ENCODE measurements around the gene SHC2.
"Not testable (repeated sequence)": the region's sequence is repeated elsewhere in the genome, so short reads cannot be mapped to it uniquely, and the experiment has no call there.

The SHC2 gene

GRCh38 chr19:386189-386588, 74.6 kb downstream of the SHC2 start:
- not testable (repeated sequence) for H3K27me3 ChIP-seq (ENCODE audit: control insufficient read depth, insufficient read depth, low read length)

GRCh38 chr19:384799-385169, 76.0 kb downstream of the SHC2 start:
- peaks cover 9% of the 10 kb centered on the region for H3K27me3 ChIP-seq (ENCODE audit: control insufficient read depth, insufficient read depth, low read length)
- no peaks in the 10 kb centered on the region for H3K9me3 ChIP-seq (ENCODE audit: control insufficient read depth, low read depth, low read length)
- no peak overlapping the region for H3K4me3 ChIP-seq (ENCODE audit: low read length)
- H3K4me1 ChIP-seq (ENCODE audit: control insufficient read depth, low read depth, low read length): peaks cover 10% of the 10 kb centered on the region
- no peak overlapping the region for H3K27ac ChIP-seq (ENCODE audit: low read length)
- H3K36me3 ChIP-seq (ENCODE audit: control insufficient read depth, low read depth, low read length): no peaks in the 10 kb centered on the region
- no peak overlapping the region for H3K9ac ChIP-seq (ENCODE audit: low read length)

More at GRCh38 chr19:386189-386588, 74.6 kb downstream of the SHC2 start:
- not testable (repeated sequence) for H3K36me3 ChIP-seq (ENCODE audit: control insufficient read depth, low read depth, low read length); H3K9me3 ChIP-seq (ENCODE audit: control insufficient read depth, low read depth, low read length); H3K9ac ChIP-seq (ENCODE audit: low read length); H3K4me1 ChIP-seq (ENCODE audit: control insufficient read depth, low read depth, low read length); H3K27ac ChIP-seq (ENCODE audit: low read length)
- peak overlapping the region; percentile 17 for H3K4me3 ChIP-seq (ENCODE audit: low read length)

GRCh38 chr19:383922-384798, 76.7 kb downstream of the SHC2 start:
- Histone ChIP-seq H3K36me3 (ENCODE audit: control insufficient read depth, low read depth, low read length) (no peaks in the 10 kb centered on the region), H3K27me3 (ENCODE audit: control insufficient read depth, insufficient read depth, low read length) (peaks cover 9% of the 10 kb centered on the region), H3K27ac (ENCODE audit: low read length) (no peak overlapping the region), H3K9ac (ENCODE audit: low read length) (no peak overlapping the region), H3K4me1 (ENCODE audit: control insufficient read depth, low read depth, low read length) (peaks cover 10% of the 10 kb centered on the region), H3K9me3 (ENCODE audit: control insufficient read depth, low read depth, low read length) (no peaks in the 10 kb centered on the region), H3K4me3 (ENCODE audit: low read length) (no peak overlapping the region)

- Histone ChIP-seq H3K27me3 (ENCODE audit: control insufficient read depth, insufficient read depth, low read length) (peaks cover 9% of the 10 kb centered on the region), H3K4me1 (ENCODE audit: control insufficient read depth, low read depth, low read length) (peaks cover 10% of the 10 kb centered on the region), H3K4me3 (ENCODE audit: low read length) (no peak overlapping the region), H3K9me3 (ENCODE audit: control insufficient read depth, low read depth, low read length) (no peaks in the 10 kb centered on the region), H3K27ac (ENCODE audit: low read length) (no peak overlapping the region), H3K9ac (ENCODE audit: low read length) (no peak overlapping the region), H3K36me3 (ENCODE audit: control insufficient read depth, low read depth, low read length) (no peaks in the 10 kb centered on the region)
Observed at GRCh38 chr19:383040-383439, 77.8 kb downstream of the SHC2 start.

- H3K9me3 ChIP-seq (ENCODE audit: control insufficient read depth, low read depth, low read length); H3K36me3 ChIP-seq (ENCODE audit: control insufficient read depth, low read depth, low read length); H3K4me1 ChIP-seq (ENCODE audit: control insufficient read depth, low read depth, low read length); H3K9ac ChIP-seq (ENCODE audit: low read length); H3K27me3 ChIP-seq (ENCODE audit: control insufficient read depth, insufficient read depth, low read length); H3K4me3 ChIP-seq (ENCODE audit: low read length); H3K27ac ChIP-seq (ENCODE audit: low read length): not testable (repeated sequence)
Observed at GRCh38 chr19:382578-382977, 78.3 kb downstream of the SHC2 start.

DNA sequence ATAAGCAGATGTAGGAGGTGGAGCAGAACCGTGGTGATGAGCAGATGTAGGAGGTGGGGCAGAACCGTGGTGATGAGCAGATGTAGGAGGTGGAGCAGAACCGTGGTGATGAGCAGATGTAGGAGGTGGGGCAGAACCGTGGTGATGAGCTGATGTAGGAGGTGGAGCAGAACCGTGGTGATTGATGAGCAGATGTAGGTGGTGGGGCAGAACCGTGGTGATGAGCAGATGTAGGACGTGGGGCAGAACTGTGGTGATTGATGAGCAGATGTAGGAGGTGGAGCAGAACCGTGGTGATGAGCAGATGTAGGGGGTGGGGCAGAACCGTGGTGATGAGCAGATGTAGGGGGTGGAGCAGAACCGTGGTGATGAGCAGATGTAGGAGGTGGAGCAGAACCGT, 78.9 kb downstream of the SHC2 start:
- not testable (repeated sequence) for H3K36me3 ChIP-seq (ENCODE audit: control insufficient read depth, low read depth, low read length); H3K27me3 ChIP-seq (ENCODE audit: control insufficient read depth, insufficient read depth, low read length); H3K27ac ChIP-seq (ENCODE audit: low read length); H3K4me3 ChIP-seq (ENCODE audit: low read length); H3K4me1 ChIP-seq (ENCODE audit: control insufficient read depth, low read depth, low read length); H3K9me3 ChIP-seq (ENCODE audit: control insufficient read depth, low read depth, low read length); H3K9ac ChIP-seq (ENCODE audit: low read length)

DNA sequence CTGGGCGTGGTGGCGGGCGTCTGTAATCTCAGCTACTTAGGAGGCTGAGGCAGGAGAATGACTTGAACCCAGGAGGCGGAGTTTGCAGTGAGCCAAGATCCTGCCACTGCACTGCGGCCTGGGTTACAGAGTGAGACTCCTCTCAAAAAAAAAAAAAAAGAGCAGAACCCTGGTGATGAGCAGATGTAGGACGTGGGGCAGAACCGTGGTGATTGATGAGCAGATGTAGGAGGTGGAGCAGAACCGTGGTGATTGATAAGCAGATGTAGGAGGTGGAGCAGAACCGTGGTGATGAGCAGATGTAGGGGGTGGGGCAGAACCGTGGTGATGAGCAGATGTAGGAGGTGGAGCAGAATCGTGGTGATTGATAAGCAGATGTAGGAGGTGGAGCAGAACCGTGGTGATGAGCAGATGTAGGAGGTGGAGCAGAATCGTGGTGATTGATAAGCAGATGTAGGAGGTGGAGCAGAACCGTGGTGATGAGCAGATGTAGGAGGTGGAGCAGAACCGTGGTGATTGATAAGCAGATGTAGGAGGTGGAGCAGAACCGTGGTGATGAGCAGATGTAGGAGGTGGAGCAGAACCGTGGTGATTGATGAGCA, 80.1 kb downstream of the SHC2 start:
- not testable (repeated sequence) for H3K9ac ChIP-seq (ENCODE audit: low read length); H3K27me3 ChIP-seq (ENCODE audit: control insufficient read depth, insufficient read depth, low read length); H3K9me3 ChIP-seq (ENCODE audit: control insufficient read depth, low read depth, low read length); H3K4me1 ChIP-seq (ENCODE audit: control insufficient read depth, low read depth, low read length); H3K36me3 ChIP-seq (ENCODE audit: control insufficient read depth, low read depth, low read length); H3K4me3 ChIP-seq (ENCODE audit: low read length); H3K27ac ChIP-seq (ENCODE audit: low read length)

GRCh38 chr19:379796-380195, 81.0 kb downstream of the SHC2 start:
- no peaks in the 10 kb centered on the region for H3K36me3 ChIP-seq (ENCODE audit: control insufficient read depth, low read depth, low read length)
- H3K27me3 ChIP-seq (ENCODE audit: control insufficient read depth, insufficient read depth, low read length): no peaks in the 10 kb centered on the region
- H3K9me3 ChIP-seq (ENCODE audit: control insufficient read depth, low read depth, low read length): no peaks in the 10 kb centered on the region

GRCh38 chr19:378706-379105, 82.1 kb downstream of the SHC2 start:
- no peaks in the 10 kb centered on the region for H3K36me3 ChIP-seq (ENCODE audit: control insufficient read depth, low read depth, low read length)
- H3K4me3 ChIP-seq (ENCODE audit: low read length): no peak overlapping the region
- no peaks in the 10 kb centered on the region for H3K4me1 ChIP-seq (ENCODE audit: control insufficient read depth, low read depth, low read length)
- no peak overlapping the region for H3K9ac ChIP-seq (ENCODE audit: low read length)
- H3K27me3 ChIP-seq (ENCODE audit: control insufficient read depth, insufficient read depth, low read length): no peaks in the 10 kb centered on the region
- H3K27ac ChIP-seq (ENCODE audit: low read length): no peak overlapping the region
- H3K9me3 ChIP-seq (ENCODE audit: control insufficient read depth, low read depth, low read length): no peaks in the 10 kb centered on the region

More at GRCh38 chr19:379796-380195, 81.0 kb downstream of the SHC2 start:
- Histone ChIP-seq H3K9ac (ENCODE audit: low read length) (no peak overlapping the region), H3K4me3 (ENCODE audit: low read length) (no peak overlapping the region), H3K27ac (ENCODE audit: low read length) (no peak overlapping the region), H3K4me1 (ENCODE audit: control insufficient read depth, low read depth, low read length) (peaks cover 6% of the 10 kb centered on the region)

DNA sequence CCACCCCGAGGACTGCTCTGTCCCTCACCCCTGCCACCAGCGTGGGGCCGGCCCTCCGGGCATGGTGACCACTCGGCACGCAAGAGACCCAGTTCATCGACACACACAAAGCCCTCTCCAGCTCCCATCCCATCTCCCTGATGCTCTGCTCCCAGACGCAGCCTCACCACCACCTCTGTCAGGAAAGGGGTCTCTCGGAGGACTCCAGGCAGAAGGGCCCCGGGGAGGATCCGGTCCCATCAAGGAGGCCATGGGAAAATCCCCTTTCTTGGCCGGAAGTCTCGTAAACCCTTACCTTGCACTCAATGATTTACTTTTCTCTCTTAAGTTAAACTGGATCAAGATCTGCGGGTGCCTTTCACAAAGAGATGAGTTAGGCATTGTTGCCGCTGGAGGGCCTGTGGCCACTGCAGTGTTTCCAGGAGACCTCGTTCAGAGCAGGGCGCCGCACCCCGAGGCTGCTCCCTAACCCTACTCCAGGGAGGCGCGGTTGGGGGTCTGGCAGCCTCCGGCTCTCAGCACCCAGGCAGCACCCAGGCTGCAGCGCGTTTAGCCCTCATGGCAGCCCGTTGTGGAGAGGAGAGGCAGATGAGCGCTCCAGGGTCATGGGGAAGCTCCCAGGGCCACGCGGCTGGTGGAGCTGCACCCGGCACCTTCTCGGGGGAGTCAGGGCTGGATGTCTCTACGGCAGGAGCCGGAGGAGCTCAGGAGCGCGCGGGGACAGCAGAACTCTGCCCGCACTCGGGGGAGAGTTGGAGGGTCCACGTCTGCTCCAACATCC, 82.8 kb downstream of the SHC2 start:
- H3K36me3 ChIP-seq (ENCODE audit: control insufficient read depth, low read depth, low read length): no peaks in the 10 kb centered on the region
- no peak overlapping the region for H3K4me3 ChIP-seq (ENCODE audit: low read length)
- H3K27me3 ChIP-seq (ENCODE audit: control insufficient read depth, insufficient read depth, low read length): no peaks in the 10 kb centered on the region
- no peaks in the 10 kb centered on the region for H3K4me1 ChIP-seq (ENCODE audit: control insufficient read depth, low read depth, low read length)
- H3K9ac ChIP-seq (ENCODE audit: low read length): no peak overlapping the region
- no peak overlapping the region for H3K27ac ChIP-seq (ENCODE audit: low read length)
- H3K9me3 ChIP-seq (ENCODE audit: control insufficient read depth, low read depth, low read length): no peaks in the 10 kb centered on the region

DNA sequence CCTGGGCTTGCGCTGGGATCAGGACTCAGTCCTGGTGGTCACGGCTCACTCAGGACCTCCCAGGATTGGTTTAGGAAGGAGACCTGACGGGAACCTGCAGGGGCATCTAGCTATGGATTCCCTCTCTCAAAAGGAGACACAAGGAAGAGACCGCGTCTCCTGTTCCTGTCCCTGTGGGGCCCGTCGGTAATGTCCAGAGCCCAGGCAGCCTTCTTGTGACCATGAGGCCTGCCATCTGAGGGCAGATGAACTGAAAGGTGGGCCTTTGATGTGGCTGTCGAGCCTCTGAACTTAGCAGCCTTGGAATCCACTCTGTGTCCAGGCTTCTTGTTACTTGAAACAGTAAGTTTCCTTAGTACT, 84.7 kb downstream of the SHC2 start:
- no peaks in the 10 kb centered on the region for H3K27me3 ChIP-seq (ENCODE audit: control insufficient read depth, insufficient read depth, low read length)
- no peak overlapping the region for H3K27ac ChIP-seq (ENCODE audit: low read length)

More for the DNA sequence above, 84.7 kb downstream of the SHC2 start:
- Histone ChIP-seq H3K4me3 (ENCODE audit: low read length) (no peak overlapping the region), H3K4me1 (ENCODE audit: control insufficient read depth, low read depth, low read length) (no peaks in the 10 kb centered on the region), H3K36me3 (ENCODE audit: control insufficient read depth, low read depth, low read length) (no peaks in the 10 kb centered on the region), H3K9me3 (ENCODE audit: control insufficient read depth, low read depth, low read length) (no peaks in the 10 kb centered on the region), H3K9ac (ENCODE audit: low read length) (no peak overlapping the region)
